GM12874 (cell line): Measurements from ENCODE around the gene CRKL.

Experiments used
- TF ChIP-seq, protein P1 (sequence below): IDR thresholded peaks from 2 replicates; pipeline ENCODE4 v1.5.1; 2011; ENCODE audit warnings: low read depth, mild to moderate bottlenecking, control low read depth, low read length, moderate library complexity; ENCODE audit not compliant: insufficient read depth

Gene CRKL

DNA sequence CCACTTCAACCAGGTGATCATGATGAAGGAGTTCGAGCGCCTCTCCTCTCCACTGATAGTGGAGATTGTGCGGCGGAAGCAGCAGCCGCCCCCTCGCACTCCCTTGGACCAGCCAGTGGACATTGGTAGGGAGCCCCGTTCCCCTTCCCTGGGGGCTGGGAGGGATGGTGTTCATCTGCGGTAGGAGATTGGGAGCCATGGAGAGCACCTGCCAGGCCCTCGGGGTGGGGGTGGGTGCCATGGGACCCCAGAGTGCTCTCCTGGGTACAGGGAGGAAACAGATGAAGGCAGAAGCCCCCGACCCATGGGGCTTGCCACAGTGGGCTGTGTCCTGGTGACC, 77.7 kb downstream of the CRKL start:
- TF ChIP-seq, protein P1, sequence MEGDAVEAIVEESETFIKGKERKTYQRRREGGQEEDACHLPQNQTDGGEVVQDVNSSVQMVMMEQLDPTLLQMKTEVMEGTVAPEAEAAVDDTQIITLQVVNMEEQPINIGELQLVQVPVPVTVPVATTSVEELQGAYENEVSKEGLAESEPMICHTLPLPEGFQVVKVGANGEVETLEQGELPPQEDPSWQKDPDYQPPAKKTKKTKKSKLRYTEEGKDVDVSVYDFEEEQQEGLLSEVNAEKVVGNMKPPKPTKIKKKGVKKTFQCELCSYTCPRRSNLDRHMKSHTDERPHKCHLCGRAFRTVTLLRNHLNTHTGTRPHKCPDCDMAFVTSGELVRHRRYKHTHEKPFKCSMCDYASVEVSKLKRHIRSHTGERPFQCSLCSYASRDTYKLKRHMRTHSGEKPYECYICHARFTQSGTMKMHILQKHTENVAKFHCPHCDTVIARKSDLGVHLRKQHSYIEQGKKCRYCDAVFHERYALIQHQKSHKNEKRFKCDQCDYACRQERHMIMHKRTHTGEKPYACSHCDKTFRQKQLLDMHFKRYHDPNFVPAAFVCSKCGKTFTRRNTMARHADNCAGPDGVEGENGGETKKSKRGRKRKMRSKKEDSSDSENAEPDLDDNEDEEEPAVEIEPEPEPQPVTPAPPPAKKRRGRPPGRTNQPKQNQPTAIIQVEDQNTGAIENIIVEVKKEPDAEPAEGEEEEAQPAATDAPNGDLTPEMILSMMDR = no peak

DNA sequence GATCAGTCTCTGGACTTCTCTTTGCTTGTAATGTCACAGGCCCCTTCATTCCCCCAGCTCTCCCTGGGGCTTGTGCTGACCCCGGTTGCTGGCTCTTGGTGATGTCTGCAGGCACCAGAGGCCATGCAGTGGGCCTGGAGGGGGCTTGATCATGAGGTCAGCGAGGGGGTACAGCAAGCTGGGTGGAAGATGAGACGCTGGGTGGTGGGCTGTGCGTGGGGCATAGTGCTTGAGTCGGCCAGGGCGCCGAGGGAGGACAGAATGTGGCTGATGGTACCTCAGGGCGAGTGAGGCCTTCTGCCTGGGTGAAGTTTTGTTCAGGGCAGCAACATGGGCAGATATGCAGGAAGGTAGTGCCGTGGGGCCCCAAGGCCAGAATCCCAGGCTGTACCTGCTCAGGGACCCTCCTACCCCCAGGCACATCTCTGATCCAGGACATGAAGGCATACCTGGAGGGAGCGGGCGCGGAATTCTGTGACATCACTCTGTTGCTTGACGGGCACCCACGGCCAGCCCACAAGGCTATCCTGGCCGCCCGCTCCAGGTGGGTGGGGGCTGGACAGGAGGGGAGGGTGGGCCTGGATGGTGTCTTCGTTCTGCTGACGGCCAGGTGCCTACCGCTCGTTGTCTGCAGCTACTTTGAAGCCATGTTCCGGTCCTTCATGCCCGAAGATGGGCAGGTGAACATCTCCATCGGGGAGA, 78.3 kb downstream of the CRKL start:
- TF ChIP-seq, protein P1 = no peak

DNA sequence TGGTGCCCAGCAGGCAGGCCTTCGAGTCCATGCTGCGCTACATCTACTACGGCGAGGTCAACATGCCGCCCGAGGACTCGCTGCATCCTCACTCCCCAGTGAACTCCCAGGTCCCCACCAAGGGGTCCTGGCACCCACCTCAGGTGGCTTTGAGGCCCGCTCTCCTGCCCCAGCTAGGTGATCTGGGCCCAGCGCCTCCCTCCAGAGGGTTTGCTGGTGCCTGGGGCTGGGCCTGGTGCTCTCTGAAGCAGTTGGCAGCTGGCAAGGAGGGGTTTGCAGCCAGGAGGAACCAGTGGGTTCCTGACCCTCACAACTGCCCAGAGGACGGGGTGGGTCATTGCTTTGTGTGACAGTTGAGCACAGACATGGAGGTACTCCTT, 78.8 kb downstream of the CRKL start:
- TF ChIP-seq, protein P1 = no peak

DNA sequence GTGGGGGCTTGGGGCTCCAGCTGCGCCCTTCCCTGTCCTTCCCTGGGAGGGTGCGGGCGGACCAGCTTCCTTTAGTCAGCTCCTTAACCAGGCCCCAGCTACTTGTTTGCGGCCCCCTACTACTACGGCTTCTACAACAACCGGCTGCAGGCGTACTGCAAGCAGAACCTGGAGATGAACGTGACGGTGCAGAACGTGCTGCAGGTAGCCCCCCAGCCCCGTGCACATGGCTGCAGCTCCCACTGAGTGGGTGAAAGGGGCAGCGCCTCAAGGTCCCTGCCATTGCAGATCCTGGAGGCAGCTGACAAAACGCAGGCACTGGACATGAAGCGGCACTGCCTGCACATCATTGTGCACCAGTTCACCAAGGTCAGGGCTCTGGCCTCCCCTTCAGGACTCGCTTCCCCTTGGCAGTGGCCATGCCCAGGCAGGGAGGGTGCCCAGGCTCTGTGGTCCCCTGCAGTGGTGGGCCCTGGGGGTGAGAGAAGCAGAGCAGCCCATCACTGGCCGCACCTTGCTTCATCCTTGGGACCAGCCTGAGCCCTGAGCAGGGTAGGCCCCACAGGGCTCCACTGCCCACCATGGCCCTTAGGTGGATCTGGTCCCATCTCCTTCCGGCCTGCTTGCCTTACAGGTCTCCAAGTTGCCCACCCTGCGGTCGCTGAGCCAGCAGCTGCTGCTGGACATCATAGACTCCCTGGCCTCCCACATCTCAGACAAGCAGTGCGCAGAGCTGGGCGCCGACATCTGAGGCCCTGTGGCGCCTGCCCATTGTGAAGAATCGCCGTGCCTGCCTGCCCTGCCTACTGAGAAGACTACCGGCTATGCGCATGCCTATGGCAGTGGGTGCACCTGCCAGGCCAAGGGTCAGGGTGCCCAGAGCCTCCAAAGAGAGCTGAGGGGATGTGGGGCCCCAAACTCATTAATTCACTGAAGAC, 79.7 kb downstream of the CRKL start:
- TF ChIP-seq, protein P1 = no peak

DNA sequence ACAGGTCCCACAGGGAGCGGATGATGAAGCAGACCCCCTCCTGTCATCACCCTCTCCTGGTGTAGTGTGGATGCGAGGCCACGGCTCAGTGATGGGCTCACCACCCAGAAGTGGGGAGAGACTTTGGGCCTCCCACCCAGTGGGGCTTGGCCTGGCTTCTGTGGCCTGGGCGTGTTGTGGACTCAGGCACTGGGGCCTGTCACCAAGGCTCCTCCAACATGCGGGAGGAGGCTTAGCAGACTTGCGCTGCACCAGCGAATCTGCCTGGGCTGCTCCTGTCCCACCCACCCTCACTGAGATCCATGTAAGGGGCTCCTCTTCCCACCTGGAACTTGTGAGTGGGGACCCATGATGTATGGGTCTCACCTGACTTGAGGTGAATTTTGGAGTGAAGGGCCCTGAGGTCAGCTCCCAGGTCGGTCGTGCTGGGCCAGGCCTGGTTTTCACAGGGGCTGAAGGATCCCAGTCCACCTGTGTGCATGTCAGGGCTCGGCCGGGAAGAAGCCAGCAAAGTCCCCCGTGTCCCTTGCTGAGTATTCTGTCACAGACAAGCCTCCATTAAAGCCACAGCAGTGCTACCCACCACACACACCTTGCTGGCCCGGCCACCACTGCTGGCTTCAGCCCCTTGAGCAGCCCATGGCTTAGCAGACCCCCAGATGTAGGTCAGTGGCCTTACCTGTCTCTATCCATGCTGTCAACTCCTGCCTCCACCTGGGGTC, 80.5 kb downstream of the CRKL start:
- TF ChIP-seq, protein P1 = no peak

DNA sequence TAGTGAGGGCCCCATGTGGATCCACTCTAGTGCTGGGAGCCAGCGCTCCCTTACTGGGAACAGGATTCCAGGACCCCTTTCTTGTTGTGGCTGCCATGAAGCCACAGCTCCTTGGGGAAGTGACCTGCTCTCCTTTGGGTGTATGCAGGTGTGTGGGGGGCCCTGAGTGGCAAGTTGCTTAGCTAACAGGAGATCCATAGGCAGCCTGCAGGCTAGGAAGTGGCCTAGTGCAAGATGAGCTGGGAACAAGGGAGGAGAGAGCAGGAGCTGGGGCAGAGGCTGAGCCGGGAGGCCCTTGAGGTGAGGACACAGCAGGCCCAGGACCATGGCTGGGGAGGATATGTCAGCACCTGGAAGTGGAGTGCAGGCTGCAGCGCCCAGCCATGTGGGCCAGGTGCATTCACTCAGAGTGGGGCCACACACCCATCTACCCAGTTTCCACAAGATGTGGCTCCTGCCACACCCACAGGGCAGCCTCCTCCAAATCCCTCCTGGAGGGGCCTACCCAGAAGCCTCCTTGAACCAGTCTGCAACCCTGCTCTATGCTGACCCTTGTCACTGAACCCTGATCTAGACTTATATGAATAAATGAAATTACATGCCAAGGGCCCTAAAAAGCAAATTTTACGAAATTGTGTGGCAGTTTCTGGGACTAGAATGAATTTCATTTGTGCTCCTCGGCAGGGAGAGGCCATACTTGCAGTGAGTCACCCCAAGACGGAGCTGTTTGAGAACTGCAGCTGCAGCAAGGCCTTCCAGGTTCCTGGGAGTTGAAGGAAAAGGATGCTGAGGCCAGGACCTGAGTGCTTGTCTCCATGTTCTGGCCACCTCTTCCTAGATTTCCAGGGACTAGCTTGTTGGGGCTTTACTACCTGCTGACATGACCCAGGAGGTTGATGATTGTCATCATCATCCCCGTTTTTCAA, 81.5 kb downstream of the CRKL start:
- TF ChIP-seq, protein P1 = no peak
